Stimulated activated CD4-positive, alpha-beta T cell treated with anti-CD3 and anti-CD28 coated beads, Interleukin-4, amount 100 ng/mL, for 24 hours (primary cell): Measurements from ENCODE around the gene ARIH2.
A peak's percentile ranks its signal among the peaks of the same experiment; 100 is the strongest.
"Not testable (repeated sequence)": the region's sequence is repeated elsewhere in the genome, so short reads cannot be mapped to it uniquely, and the experiment has no call there.

Experiments used
- DNase-seq: peaks from one replicate; pipeline ENCODE4 v3.0.0-alpha.2; 2020

Gene ARIH2

GRCh38 chr3:48918388-48919214 lies at the start of gene ARIH2:
Gene ARIH2, plus strand, starts transcription at chr3:48918842. Its CDS starts 8,717 bp downstream, at chr3:48927559.
- DNase-seq = peak; percentile 87

GRCh38 chr3:48877671-48878070 lies 41.0 kb upstream of the ARIH2 start:
- no peak for DNase-seq

- no peak for DNase-seq
These were observed 39.2 kb upstream of the ARIH2 start for GRCh38 chr3:48879307-48879993.

GRCh38 chr3:48879994-48880377 lies 38.7 kb upstream of the ARIH2 start:
- DNase-seq = no peak

- DNase-seq = no peak
These were observed 37.6 kb upstream of the ARIH2 start for GRCh38 chr3:48881006-48881405.

GRCh38 chr3:48881652-48882114 lies 37.0 kb upstream of the ARIH2 start:
- DNase-seq = no peak

- no peak for DNase-seq
These were observed 32.9 kb upstream of the ARIH2 start for GRCh38 chr3:48885753-48886152.

- DNase-seq = no peak
These were observed 27.0 kb upstream of the ARIH2 start for GRCh38 chr3:48891606-48892005.

GRCh38 chr3:48894516-48894915 lies 24.1 kb upstream of the ARIH2 start:
- DNase-seq = no peak

- DNase-seq = no peak
These were observed 21.7 kb upstream of the ARIH2 start for GRCh38 chr3:48896936-48897335.

- DNase-seq = peak; percentile 5
These were observed 20.9 kb upstream of the ARIH2 start for GRCh38 chr3:48897460-48898376.

GRCh38 chr3:48898383-48899234 lies 20.0 kb upstream of the ARIH2 start, which contains the start of gene SLC25A20:
Gene SLC25A20, minus strand, starts transcription at chr3:48898882. Its CDS starts 88 bp downstream, at chr3:48898794.
- peak; percentile 92 for DNase-seq

GRCh38 chr3:48899273-48899672 lies 19.4 kb upstream of the ARIH2 start:
- DNase-seq = peak; percentile 14

GRCh38 chr3:48907026-48907425 lies 11.6 kb upstream of the ARIH2 start:
- not testable (repeated sequence) for DNase-seq

- no peak for DNase-seq
These were observed 3.3 kb upstream of the ARIH2 start for GRCh38 chr3:48915296-48915695.

- peak; percentile 67 for DNase-seq
These were observed 835 bp downstream of the ARIH2 start for GRCh38 chr3:48919215-48920138.

GRCh38 chr3:48926425-48927392 lies 8.1 kb downstream of the ARIH2 start:
- DNase-seq = peak; percentile 19

- DNase-seq = no peak
These were observed 9.3 kb downstream of the ARIH2 start for GRCh38 chr3:48927928-48928327.

- DNase-seq = no peak
These were observed 10.0 kb downstream of the ARIH2 start for GRCh38 chr3:48928679-48929078.
